Liver (tissue), 3 donors: ENCODE measurements around the gene ZBTB21.

ENCODE experiments used
- ATF3 ChIP-seq: IDR thresholded peaks from 2 replicates; pipeline ENCODE4 v1.6.1; 2016; ENCODE audit warnings: antibody characterized with exemption
- EGR1 ChIP-seq, 2 donors: IDR thresholded peaks; 2 replicates each; pipeline ENCODE4 v1.6.1; 2016 to 2018; ENCODE audit warnings: antibody characterized with exemption in 2 of 2, low read depth in 2 of 2
- FOXA1 ChIP-seq: IDR thresholded peaks from 2 replicates; pipeline ENCODE4 v1.6.1; 2016; ENCODE audit warnings: antibody characterized with exemption
- GABPA ChIP-seq, 2 donors: IDR thresholded peaks in 1 of 2; conservative IDR thresholded peaks in 1 of 2; 2 replicates each; pipeline ENCODE4 v1.6.1; 2016; ENCODE audit warnings: antibody characterized with exemption in 2 of 2, mild to moderate bottlenecking in 1 of 2, moderate library complexity in 1 of 2
- HNF4A ChIP-seq, 2 donors: conservative IDR thresholded peaks; 2 replicates each; pipeline ENCODE4 v1.6.1; 2016; ENCODE audit warnings: antibody characterized with exemption in 2 of 2, mild to moderate bottlenecking in 2 of 2
- NR2F2 ChIP-seq: IDR thresholded peaks from 2 replicates; pipeline ENCODE4 v1.6.1; 2016; ENCODE audit warnings: antibody characterized with exemption
- SP1 ChIP-seq: IDR thresholded peaks from 2 replicates; pipeline ENCODE4 v1.6.1; 2018; ENCODE audit warnings: antibody characterized with exemption, mild to moderate bottlenecking
- TAF1 ChIP-seq: conservative IDR thresholded peaks from 2 replicates; pipeline ENCODE4 v1.6.1; 2016; ENCODE audit warnings: antibody characterized with exemption, mild to moderate bottlenecking
- YY1 ChIP-seq: IDR thresholded peaks from 2 replicates; pipeline ENCODE4 v1.6.1; 2016; ENCODE audit warnings: antibody characterized with exemption, mild to moderate bottlenecking
- TF ChIP-seq, protein P1 (sequence below): fragments of 150-350 bp; IDR thresholded peaks from 2 replicates; pipeline ENCODE4 v1.5.1; 2017; ENCODE audit warnings: improper control_type of control experiment, low read depth, low read length; ENCODE audit not compliant: missing input control
- TF ChIP-seq, protein P2 (sequence below): IDR thresholded peaks from 2 replicates; pipeline ENCODE4 v1.6.1; 2016; ENCODE audit warnings: antibody characterized with exemption
- TF ChIP-seq, protein P3 (sequence below): IDR thresholded peaks from 2 replicates; pipeline ENCODE4 v1.6.1; 2016; ENCODE audit warnings: antibody characterized with exemption, mild to moderate bottlenecking
- TF ChIP-seq, protein P4 (sequence below): IDR thresholded peaks from 2 replicates; pipeline ENCODE4 v1.6.1; 2016; ENCODE audit warnings: antibody characterized with exemption
- donor health status: healthy.
- donor health status: healthy.

DNA sequence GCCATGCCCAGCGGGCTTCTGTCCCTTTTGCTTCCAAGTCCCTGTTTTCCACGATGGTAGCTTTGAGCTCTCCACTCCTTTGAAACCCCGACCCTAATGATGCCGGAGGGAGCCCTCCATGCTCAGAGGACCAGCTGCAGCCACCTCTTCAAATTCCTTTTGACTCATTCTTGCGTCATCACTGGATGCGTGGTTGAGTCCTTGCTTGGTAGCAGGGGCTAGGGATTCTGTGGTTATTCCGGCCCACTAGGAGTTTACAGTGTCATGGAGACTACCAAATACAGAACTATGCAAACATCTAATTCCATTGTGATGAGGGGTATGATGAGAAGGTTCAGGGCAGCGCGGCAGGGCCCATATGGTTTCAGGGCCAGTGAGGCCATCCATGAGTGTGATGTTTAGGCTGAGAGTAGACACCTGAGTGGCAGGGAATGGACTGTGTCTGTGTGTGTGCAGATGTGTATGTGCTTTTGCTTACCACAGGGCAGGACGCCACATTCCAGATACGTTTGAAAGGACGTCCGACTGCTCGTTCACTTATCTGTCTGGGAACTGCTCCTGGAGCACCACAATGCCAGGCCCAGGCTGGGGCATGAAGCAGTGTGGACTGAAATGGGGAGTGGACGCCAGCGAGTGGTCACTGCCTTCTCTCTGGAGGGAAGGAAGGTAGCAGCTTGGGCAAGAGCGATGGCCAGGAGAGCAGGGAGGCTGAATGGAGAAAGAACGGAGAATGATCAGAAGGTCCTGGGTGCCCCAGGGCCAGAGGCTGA lies 30.4 kb upstream of the ZBTB21 start:
- TF ChIP-seq, protein P1, sequence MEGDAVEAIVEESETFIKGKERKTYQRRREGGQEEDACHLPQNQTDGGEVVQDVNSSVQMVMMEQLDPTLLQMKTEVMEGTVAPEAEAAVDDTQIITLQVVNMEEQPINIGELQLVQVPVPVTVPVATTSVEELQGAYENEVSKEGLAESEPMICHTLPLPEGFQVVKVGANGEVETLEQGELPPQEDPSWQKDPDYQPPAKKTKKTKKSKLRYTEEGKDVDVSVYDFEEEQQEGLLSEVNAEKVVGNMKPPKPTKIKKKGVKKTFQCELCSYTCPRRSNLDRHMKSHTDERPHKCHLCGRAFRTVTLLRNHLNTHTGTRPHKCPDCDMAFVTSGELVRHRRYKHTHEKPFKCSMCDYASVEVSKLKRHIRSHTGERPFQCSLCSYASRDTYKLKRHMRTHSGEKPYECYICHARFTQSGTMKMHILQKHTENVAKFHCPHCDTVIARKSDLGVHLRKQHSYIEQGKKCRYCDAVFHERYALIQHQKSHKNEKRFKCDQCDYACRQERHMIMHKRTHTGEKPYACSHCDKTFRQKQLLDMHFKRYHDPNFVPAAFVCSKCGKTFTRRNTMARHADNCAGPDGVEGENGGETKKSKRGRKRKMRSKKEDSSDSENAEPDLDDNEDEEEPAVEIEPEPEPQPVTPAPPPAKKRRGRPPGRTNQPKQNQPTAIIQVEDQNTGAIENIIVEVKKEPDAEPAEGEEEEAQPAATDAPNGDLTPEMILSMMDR: no peak
- TF ChIP-seq YY1 (no peak), HNF4A (conservative IDR thresholded peaks at IDR 0.05) (no peak), FOXA1 (no peak), TAF1 (no peak), ATF3 (no peak), NR2F2 (no peak), SP1 (no peak), EGR1 (IDR thresholded peaks at IDR 0.05; ENCODE audit: low read depth in 2 of 2) (no peak), GABPA (IDR thresholded peaks at IDR 0.05 in 1 of 2, conservative IDR thresholded peaks at IDR 0.05 in 1 of 2) (no peak)
- TF ChIP-seq, protein P2, sequence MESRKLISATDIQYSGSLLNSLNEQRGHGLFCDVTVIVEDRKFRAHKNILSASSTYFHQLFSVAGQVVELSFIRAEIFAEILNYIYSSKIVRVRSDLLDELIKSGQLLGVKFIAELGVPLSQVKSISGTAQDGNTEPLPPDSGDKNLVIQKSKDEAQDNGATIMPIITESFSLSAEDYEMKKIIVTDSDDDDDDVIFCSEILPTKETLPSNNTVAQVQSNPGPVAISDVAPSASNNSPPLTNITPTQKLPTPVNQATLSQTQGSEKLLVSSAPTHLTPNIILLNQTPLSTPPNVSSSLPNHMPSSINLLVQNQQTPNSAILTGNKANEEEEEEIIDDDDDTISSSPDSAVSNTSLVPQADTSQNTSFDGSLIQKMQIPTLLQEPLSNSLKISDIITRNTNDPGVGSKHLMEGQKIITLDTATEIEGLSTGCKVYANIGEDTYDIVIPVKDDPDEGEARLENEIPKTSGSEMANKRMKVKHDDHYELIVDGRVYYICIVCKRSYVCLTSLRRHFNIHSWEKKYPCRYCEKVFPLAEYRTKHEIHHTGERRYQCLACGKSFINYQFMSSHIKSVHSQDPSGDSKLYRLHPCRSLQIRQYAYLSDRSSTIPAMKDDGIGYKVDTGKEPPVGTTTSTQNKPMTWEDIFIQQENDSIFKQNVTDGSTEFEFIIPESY: no peak
- TF ChIP-seq, protein P3, sequence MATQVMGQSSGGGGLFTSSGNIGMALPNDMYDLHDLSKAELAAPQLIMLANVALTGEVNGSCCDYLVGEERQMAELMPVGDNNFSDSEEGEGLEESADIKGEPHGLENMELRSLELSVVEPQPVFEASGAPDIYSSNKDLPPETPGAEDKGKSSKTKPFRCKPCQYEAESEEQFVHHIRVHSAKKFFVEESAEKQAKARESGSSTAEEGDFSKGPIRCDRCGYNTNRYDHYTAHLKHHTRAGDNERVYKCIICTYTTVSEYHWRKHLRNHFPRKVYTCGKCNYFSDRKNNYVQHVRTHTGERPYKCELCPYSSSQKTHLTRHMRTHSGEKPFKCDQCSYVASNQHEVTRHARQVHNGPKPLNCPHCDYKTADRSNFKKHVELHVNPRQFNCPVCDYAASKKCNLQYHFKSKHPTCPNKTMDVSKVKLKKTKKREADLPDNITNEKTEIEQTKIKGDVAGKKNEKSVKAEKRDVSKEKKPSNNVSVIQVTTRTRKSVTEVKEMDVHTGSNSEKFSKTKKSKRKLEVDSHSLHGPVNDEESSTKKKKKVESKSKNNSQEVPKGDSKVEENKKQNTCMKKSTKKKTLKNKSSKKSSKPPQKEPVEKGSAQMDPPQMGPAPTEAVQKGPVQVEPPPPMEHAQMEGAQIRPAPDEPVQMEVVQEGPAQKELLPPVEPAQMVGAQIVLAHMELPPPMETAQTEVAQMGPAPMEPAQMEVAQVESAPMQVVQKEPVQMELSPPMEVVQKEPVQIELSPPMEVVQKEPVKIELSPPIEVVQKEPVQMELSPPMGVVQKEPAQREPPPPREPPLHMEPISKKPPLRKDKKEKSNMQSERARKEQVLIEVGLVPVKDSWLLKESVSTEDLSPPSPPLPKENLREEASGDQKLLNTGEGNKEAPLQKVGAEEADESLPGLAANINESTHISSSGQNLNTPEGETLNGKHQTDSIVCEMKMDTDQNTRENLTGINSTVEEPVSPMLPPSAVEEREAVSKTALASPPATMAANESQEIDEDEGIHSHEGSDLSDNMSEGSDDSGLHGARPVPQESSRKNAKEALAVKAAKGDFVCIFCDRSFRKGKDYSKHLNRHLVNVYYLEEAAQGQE: no peak
- TF ChIP-seq, protein P4, sequence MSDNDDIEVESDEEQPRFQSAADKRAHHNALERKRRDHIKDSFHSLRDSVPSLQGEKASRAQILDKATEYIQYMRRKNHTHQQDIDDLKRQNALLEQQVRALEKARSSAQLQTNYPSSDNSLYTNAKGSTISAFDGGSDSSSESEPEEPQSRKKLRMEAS: no peak
